ENCODE data around the gene RNF207. TPM values are rescaled to one million over a fixed set of nuclear protein-coding genes. Genes with fewer than 3 reads are reported as not detected.

RNF207 gene
- total RNA-seq, 1 donor from 2014 or later = 20.1 TPM

DNA sequence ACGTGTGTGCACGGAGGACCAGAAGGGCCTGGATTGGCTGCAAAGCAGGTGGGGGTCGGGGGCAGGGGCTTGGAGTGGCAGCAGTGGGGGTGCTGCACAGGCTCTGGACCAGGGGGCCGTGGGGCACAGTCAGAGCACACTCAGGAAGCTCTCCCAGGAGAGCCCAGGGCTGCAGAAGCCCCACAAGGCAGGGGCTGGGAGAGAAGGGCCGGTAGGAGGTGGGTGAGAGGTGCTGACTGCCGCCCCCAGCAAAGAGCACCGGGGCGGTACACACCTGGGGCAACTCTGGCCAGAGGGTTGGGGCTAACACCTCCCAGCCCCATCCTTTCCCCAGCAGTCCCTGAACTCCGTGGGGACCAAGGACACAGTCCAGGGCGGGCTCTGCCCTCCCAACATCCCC, 39.7 kb upstream of the RNF207 start:
- TF ChIP-seq, protein P1, sequence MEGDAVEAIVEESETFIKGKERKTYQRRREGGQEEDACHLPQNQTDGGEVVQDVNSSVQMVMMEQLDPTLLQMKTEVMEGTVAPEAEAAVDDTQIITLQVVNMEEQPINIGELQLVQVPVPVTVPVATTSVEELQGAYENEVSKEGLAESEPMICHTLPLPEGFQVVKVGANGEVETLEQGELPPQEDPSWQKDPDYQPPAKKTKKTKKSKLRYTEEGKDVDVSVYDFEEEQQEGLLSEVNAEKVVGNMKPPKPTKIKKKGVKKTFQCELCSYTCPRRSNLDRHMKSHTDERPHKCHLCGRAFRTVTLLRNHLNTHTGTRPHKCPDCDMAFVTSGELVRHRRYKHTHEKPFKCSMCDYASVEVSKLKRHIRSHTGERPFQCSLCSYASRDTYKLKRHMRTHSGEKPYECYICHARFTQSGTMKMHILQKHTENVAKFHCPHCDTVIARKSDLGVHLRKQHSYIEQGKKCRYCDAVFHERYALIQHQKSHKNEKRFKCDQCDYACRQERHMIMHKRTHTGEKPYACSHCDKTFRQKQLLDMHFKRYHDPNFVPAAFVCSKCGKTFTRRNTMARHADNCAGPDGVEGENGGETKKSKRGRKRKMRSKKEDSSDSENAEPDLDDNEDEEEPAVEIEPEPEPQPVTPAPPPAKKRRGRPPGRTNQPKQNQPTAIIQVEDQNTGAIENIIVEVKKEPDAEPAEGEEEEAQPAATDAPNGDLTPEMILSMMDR (IDR thresholded peaks at IDR 0.05; ENCODE audit: insufficient read depth, low read length, poor library complexity, severe bottlenecking) = no peak
- Histone ChIP-seq H3K36me3 (ENCODE audit: control insufficient read depth, insufficient read depth, low read length) (no peaks in the 10 kb centered on the region), H3K4me3 (ENCODE audit: low read depth, low read length) (no peak overlapping the region), H3K27me3 (ENCODE audit: control insufficient read depth, insufficient read depth, low read length) (peaks cover 64% of the 10 kb centered on the region)
- DNase-seq (ENCODE audit: low read depth) = no peak

DNA sequence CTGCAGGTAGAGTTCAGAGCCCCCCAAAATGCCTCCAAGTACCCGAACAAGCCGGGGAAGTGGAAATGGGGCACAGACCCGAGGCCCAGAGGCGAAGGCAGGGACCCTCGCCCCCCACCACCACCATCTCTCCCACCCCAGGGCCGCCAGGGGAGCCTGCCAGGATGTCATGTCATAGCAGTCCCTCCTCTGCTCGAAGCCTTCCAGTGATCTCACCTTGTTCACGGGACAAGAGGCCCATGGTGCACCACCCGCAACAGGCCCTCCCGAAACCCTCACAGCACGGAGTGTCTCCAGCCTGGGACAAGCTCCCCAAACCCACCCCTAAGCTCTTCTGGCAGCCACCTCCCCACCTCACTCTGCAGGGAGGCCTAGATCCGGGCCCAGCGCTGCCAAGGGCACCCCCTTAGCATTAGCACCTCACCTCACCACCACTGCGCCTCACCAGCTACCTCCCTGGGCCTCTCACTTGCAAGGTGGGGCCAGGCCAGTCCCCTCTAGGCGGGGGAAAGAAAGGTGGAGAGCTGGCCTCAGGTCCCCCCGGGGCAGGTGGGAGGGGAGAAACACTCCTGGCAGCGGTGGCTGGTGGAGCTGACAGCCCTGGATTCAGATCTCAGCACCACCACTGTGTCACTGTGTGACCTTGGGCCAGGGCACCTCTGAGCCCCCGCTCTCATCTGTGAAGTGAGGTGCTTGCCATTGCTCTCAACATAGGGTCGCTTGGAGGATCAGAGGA, 39.1 kb upstream of the RNF207 start:
- TF ChIP-seq, protein P1 (IDR thresholded peaks at IDR 0.05; ENCODE audit: insufficient read depth, low read length, poor library complexity, severe bottlenecking) = no peak
- H3K4me3 ChIP-seq (ENCODE audit: low read depth, low read length) = no peak overlapping the region
- no peaks in the 10 kb centered on the region for H3K36me3 ChIP-seq (ENCODE audit: control insufficient read depth, insufficient read depth, low read length)
- peaks cover 65% of the 10 kb centered on the region for H3K27me3 ChIP-seq (ENCODE audit: control insufficient read depth, insufficient read depth, low read length)
- DNase-seq (ENCODE audit: low read depth) = no peak

DNA sequence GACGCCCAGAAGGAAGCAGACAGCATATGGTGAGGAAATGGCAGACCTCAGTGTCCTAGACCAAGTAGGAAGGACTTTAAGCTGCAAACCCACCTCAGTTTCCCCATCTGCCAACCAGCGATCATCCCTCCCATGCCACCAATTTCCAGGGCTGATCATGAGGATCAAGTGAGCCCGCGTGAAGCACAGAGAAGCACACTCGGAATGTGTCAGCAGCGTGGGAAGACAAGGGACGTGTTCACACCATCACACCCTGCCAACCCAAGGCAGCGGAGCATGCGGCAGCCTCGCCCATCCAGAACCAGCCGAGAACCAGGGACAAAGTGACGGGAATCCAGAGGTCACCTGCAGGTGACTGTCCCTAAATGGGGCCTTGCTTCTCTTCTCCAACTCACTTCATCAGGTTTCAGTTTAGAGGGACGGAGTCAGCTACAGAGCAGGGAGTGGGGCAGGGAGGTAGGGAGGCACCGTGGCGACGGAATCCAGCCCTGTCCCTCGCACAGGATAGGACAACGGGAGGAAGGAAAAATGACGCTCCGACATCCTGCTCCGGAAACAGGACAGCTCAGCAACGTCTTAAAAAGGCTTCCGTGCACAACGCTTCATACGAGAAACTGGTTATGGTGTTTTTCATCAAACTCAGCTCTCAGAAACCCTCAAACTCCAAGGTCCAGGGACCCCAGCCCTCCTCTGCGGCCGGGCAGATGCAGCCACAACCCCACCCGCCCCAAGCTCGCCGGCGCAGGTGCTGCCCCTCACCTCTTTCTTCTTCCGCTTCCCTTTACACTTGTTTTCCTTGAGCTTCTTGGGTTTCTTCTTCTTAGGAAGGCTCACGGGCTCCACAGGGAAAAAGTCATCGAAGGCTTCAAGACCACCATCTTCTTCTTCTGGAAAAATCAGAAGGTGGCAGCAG, 38.3 kb upstream of the RNF207 start:
- H3K27me3 ChIP-seq (ENCODE audit: control insufficient read depth, insufficient read depth, low read length) = peaks cover 64% of the 10 kb centered on the region

DNA sequence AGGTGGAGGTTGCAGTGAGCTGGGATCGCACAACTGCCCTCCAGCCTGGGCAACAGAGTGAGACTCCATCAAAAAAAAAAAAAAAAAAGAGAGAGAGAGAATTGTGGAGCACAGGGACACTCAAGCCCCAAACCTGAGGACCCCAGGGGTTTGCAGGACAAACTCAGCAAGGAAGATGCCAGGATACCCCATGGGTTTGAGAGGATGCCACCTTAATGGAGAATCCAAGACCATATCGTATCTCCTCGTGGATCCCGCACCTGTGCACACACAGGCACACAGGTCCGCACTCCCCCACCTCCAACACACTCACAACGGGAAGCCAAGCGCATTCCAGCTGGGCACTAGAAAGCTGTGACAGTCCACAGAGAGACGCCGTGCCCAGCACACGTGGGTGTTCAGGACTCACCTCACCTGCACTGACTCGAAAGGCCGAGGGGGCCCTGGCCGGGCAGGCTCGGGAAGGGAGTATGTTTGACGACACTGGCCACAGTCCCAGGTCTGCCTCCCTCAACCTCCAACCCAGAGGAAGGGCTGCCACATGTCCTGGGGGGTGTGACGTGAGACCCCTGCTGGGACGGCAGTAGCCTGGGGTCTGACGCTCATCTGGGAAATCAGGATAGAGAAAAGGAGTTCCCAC, 36.9 kb upstream of the RNF207 start:
- Histone ChIP-seq H3K36me3 (ENCODE audit: control insufficient read depth, insufficient read depth, low read length) (no peaks in the 10 kb centered on the region), H3K4me3 (ENCODE audit: low read depth, low read length) (no peak overlapping the region), H3K27me3 (ENCODE audit: control insufficient read depth, insufficient read depth, low read length) (peaks cover 53% of the 10 kb centered on the region)
- no peak for DNase-seq (ENCODE audit: low read depth)
- TF ChIP-seq, protein P1 (IDR thresholded peaks at IDR 0.05; ENCODE audit: insufficient read depth, low read length, poor library complexity, severe bottlenecking) = no peak

More for the DNA sequence above, 38.3 kb upstream of the RNF207 start:
- H3K36me3 ChIP-seq (ENCODE audit: control insufficient read depth, insufficient read depth, low read length) = no peaks in the 10 kb centered on the region
- H3K4me3 ChIP-seq (ENCODE audit: low read depth, low read length) = no peak overlapping the region
- no peak for DNase-seq (ENCODE audit: low read depth)
- TF ChIP-seq, protein P1 (IDR thresholded peaks at IDR 0.05; ENCODE audit: insufficient read depth, low read length, poor library complexity, severe bottlenecking) = no peak

DNA sequence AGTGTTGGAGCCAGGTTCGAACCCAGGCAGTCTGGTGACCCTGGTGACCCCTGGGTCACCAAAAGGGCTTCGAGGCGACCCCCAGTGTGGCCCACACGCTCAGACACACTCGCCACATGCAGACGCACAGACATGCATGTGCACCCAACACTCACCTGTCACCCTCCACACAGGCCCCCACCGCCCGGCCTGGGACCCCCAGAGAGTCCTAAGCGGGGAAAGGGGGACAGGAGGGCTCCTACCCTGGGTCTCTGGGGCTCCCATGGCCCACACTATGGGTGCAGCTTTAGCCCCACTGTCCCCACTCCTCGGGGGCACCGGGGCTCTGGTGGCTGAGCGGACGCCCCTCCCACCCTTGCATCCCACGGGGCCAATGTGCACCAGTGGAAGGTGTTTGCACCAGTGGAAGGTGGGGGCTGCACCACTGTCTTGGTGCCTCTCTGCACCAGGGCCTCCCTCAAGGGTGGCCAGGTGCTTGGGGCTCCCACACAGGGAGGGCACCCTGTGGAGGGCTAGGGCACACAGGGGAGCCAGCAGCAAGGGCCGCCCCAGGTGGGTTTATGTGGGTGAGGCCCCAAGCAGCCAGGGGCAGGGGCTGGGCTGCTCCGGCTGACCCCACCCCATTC, 35.7 kb upstream of the RNF207 start:
- Histone ChIP-seq H3K27me3 (ENCODE audit: control insufficient read depth, insufficient read depth, low read length) (peaks cover 49% of the 10 kb centered on the region), H3K36me3 (ENCODE audit: control insufficient read depth, insufficient read depth, low read length) (no peaks in the 10 kb centered on the region), H3K4me3 (ENCODE audit: low read depth, low read length) (no peak overlapping the region)
- TF ChIP-seq, protein P1 (IDR thresholded peaks at IDR 0.05; ENCODE audit: insufficient read depth, low read length, poor library complexity, severe bottlenecking) = no peak
- no peak for DNase-seq (ENCODE audit: low read depth)

Measured in kidney epithelial cell (primary cell).